OCI-M2 (cell line): ENCODE data around the gene HIVEP1.

Experiments used
- DNase-seq: peaks from one replicate; lab custom pipeline; 2025; ENCODE audit not compliant: unreplicated experiment; lab: John Stamatoyannopoulos, UW

The HIVEP1 gene

GRCh38 chr6:12115492-12115891 is 103.4 kb downstream of the HIVEP1 start:
- DNase-seq = no peak

GRCh38 chr6:12116264-12116800 is 104.2 kb downstream of the HIVEP1 start:
- no peak for DNase-seq

GRCh38 chr6:12116978-12117377 is 104.9 kb downstream of the HIVEP1 start:
- DNase-seq = no peak

DNA sequence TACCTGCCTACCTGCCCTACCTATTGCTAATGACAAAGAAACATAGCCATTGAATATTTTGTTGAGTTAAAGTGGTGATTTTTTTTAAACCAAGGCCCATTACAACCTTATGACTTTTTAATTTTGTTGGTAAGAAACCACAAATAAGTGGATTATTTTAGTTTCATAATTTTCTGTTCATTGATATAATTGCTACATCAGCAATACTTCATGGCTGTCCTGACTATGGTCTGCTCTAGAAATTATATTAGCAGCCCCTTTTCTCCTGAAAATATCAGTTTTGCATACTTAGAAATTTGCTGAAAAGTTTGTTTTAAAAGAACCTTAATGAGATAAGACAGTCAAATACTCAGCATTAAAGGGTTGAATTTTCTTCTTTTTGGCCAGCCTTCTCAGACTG is 106.5 kb downstream of the HIVEP1 start:
- DNase-seq = no peak

DNA sequence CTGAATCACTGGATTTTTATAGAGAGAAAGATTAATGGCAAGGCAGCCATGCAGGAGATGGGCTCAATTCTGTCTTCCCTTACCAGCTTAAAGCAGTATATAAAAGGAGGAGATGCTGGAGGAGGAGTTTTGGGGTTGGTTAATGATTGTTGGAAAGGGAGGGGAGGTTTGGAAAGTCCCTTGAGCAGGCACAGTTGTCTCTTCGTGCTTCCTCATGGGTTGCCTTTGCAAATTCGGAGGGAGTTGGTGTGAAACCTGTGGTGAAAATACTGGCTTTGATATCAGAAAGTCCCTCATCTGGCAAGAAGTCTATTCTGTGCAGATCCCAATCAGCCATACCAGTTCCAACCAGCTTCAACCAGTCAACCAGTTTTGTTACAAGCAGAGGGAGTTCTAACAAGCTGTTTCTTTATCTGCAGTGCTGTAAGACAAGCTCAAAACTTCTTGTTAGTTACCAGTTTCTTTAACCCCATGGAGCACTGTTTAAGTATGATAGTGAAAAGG is 107.0 kb downstream of the HIVEP1 start:
- no peak for DNase-seq

DNA sequence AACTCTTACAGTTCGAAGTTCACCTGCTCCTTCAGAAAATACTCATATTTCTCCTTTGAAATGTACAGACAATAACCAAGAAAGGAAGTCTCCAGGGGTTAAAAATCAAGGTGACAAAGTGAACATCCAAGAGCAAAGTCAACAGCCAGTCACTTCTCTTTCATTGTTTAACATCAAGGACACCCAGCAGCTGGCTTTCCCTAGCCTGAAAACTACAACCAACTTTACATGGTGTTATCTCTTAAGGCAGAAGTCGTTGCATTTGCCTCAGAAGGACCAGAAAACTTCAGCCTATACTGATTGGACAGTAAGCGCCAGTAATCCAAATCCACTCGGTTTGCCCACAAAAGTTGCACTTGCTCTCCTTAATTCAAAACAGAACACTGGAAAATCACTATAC is 113.3 kb downstream of the HIVEP1 start:
- DNase-seq = no peak

DNA sequence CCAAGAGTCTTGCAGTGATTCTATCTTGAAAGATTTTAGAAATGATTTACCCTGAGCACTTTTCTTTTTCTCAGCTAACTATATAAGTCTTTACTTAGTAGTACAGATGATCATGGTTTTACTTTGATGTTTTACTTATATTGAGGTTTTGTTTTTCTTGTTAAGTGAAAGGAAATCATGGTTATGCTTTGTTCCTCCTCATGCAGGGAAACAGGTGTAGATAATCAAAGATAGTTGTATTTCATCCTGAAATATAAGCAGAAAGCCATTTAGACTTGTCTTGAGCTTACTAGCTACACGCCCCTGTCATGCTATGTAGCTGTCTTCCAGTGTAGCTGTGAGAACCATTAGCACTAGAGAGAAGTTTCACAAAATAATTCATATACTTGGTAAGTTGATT is 113.9 kb downstream of the HIVEP1 start:
- no peak for DNase-seq

- no peak for DNase-seq
Measured at GRCh38 chr6:12129523-12129922, 117.4 kb downstream of the HIVEP1 start.

DNA sequence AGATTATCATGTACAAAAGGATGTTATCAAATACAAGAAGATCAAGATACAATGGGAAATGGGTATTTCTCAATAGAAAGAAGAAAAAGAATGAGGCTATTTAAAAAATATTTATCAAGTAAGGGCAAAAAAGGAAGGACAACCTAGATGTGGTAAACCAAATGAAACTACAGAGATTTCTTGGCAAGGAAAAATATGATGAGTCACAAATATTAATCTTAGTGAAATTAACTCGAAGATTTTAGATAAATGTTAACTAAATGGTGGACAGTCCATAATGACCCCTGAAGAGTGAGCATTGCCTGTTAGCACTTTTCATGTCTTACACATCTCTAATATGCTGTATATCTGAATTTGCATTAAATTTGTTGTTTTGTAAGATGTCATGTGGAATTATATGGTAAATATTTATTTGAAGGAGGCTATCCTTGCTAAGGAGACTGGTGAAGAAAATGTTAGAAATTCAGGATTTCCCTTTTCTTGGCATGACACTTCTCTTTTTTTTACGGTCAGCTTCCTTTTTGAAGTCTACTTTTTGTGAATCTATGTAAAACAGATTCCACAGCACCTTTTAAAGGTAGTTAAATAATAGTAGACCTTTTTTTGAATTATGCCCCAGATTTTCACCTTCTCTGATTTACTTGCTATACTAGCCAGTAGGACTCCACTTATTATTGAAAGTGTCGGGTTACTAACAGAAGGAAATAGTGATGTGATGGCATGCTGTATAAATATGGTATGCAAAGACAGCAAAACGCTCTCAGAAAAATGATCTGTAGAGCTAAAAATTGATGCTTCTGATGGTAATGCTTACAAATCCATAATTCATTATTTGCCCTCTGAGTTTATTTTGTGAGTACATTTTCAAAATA is 120.5 kb downstream of the HIVEP1 start:
- no peak for DNase-seq

DNA sequence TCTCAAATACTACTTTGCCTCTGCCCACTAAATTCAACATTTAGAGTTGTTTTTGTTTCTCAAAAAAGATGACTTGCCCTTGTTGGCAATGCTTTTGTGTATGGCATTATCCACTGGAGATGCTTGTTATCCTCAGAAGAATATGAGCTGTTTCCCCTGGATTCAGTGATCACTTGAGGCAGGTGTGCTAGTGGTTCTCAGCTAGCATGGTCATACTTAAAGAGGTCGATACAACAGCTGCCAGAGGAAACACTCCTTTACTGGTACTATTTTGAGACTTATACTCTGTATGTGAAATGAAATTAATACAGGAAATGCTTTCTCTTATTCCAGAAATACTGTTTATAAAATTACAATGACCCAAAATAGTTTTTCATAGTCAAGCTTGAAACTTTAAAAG is 122.5 kb downstream of the HIVEP1 start:
- DNase-seq = no peak

DNA sequence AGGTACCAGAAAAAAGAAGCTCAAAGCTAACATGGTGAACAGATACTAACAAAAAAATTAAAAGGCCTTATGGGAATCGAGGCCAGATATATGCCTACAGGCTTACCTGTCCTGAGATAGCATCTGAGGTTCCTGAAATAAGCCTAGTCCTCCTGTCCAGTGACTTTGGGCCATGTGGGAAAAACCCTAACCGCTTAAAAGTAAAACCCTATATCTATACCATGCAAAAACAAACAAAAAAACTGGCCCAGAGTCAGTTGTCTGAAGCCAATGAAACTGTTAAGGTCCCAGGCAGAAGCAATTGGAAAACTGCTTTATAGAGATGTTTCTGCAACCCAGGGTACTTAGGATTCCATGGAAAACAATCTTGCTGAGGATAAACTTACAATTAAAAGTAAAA is 122.9 kb downstream of the HIVEP1 start:
- DNase-seq = no peak

DNA sequence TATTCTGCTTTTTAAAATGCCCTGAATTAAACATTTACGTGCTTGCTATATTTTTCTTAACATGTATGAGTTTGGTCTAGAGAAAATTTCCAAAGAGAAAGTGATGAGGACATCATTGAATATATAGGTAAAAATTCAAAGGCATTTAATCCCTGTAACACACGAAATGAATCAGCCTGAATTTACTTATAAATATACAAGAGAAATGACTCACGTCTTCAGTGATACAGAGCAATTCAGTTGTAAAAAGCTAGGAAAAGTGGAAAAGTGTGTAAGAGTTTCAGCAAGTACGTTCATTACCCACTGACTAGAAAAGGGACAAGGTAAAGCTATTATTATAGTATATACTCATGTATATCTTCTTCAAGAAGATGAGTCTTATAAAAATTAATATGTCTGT is 124.8 kb downstream of the HIVEP1 start:
- DNase-seq = no peak

- DNase-seq = no peak
Measured at GRCh38 chr6:12137480-12137879, 125.4 kb downstream of the HIVEP1 start.

DNA sequence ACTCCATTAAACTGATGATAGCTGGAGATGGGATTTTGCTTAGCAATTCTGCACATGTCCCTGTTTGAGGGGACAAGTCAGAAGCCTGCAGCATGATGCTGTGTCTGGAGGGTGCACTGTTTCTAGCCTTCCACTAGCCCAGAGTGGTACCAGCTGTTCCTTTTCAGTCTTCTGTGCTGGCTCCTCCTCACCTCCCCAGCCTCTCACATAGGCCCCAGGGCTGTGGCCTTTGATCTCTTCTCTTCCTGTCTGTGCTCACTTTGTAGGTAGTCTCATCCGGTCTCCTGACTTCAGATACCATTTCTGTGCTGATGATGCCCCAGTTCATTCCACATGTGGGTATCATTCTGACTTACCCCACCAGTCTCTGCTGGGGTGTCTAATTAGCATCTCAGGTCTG is 126.3 kb downstream of the HIVEP1 start:
- no peak for DNase-seq

- DNase-seq = no peak
Measured at GRCh38 chr6:12138936-12139335, 126.8 kb downstream of the HIVEP1 start.

- DNase-seq = no peak
Measured at GRCh38 chr6:12147557-12148316, 135.6 kb downstream of the HIVEP1 start.

- DNase-seq = no peak
Measured at GRCh38 chr6:12148317-12148801, 136.2 kb downstream of the HIVEP1 start.

GRCh38 chr6:12148841-12149240 is 136.7 kb downstream of the HIVEP1 start:
- no peak for DNase-seq

- no peak for DNase-seq
Measured at GRCh38 chr6:12149944-12150510, 137.9 kb downstream of the HIVEP1 start.

DNA sequence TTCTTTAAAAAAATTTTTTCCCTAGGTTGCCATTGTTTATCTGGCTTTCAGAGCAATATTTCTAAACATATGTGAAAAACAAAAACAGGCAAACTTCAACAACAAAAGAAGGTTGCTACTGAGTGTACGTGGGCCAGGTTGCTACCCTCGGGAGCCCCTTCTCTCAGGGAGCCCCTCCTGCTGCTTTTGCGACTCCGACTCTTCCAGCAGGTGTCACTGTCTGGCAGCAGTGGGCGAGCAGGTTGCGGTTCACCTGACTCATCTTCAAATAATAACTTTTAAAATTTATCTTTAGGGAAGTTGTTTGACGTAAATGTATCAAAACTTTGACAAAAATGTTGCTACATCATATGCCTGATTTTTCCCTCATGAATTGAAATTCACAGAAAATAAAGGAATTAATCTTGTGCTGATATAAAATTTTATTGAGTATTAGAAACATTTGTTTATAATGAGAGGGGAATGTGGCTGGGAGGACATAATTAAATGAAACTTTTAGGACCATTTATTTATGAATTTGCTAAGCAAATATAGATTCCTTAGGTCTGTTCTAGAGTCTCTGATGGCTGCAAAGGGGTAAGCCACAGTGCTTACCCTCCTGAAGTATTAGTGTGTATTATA is 138.8 kb downstream of the HIVEP1 start:
- no peak for DNase-seq

DNA sequence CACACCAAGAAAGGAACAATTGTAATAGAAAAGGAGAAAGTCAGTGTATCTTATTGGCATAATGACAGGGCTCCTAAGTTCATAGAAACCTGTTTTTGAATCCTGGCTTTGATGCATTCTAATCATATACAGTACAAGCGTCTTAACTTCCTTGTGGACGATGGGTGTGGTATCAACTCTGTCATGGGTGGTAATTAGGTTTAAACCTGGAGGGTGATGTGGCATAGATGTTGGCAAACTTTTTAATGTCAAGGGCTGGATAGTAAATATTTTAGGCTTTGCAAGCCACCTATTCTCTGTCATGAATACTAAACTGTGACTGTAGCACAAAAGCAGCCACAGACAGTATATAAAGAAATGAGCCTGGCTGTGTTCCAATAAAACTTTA is 139.3 kb downstream of the HIVEP1 start:
- DNase-seq = no peak
